LoVo (cell line): Measurements from ENCODE around the gene COPS9.

Experiments used
- DNase-seq: peaks from one replicate; pipeline ENCODE4 v3.0.0-alpha.2; 2016; ENCODE audit warnings: low spot score

The COPS9 gene

GRCh38 chr2:240134466-240134865 is 1.6 kb downstream of the COPS9 start:
- no peak for DNase-seq

GRCh38 chr2:240133401-240133800 is 2.7 kb downstream of the COPS9 start:
- no peak for DNase-seq

- DNase-seq: no peak
These were observed 3.5 kb downstream of the COPS9 start for GRCh38 chr2:240132651-240132980.

- DNase-seq: no peak
These were observed 4.0 kb downstream of the COPS9 start for GRCh38 chr2:240131941-240132650.

- no peak for DNase-seq
These were observed 4.8 kb downstream of the COPS9 start for GRCh38 chr2:240131296-240131695.

GRCh38 chr2:240130393-240131195 is 5.5 kb downstream of the COPS9 start:
- no peak for DNase-seq

GRCh38 chr2:240129731-240130392 is 6.2 kb downstream of the COPS9 start:
- no peak for DNase-seq

- DNase-seq: no peak
These were observed 6.8 kb downstream of the COPS9 start for GRCh38 chr2:240129311-240129710.

GRCh38 chr2:240128608-240129145 is 7.4 kb downstream of the COPS9 start:
- no peak for DNase-seq

GRCh38 chr2:240127911-240128607 is 8.0 kb downstream of the COPS9 start:
- no peak for DNase-seq

GRCh38 chr2:240127191-240127750 is 8.8 kb downstream of the COPS9 start:
- DNase-seq: no peak

- no peak for DNase-seq
These were observed 9.4 kb downstream of the COPS9 start for GRCh38 chr2:240126731-240127130.

- no peak for DNase-seq
These were observed 10.4 kb downstream of the COPS9 start for GRCh38 chr2:240125742-240126141.

- no peak for DNase-seq
These were observed 11.5 kb downstream of the COPS9 start for GRCh38 chr2:240124651-240125030.

- no peak for DNase-seq
These were observed 12.1 kb downstream of the COPS9 start for GRCh38 chr2:240123821-240124650.

GRCh38 chr2:240121675-240122074 is 14.4 kb downstream of the COPS9 start:
- no peak for DNase-seq

- no peak for DNase-seq
These were observed 14.9 kb downstream of the COPS9 start for GRCh38 chr2:240121190-240121589.

GRCh38 chr2:240114233-240114632 is 21.9 kb downstream of the COPS9 start:
- no peak for DNase-seq

GRCh38 chr2:240112914-240113690 is 23.0 kb downstream of the COPS9 start:
- no peak for DNase-seq

GRCh38 chr2:240111253-240111652 is 24.9 kb downstream of the COPS9 start:
- no peak for DNase-seq
